RWPE2 (cell line): ENCODE data around the gene PLPP3.
A peak's percentile ranks its signal among the peaks of the same experiment; 100 is the strongest.

Source experiments
- ATAC-seq: fragments of 200-7000 bp; cut with Tn5 transposase; 3 replicates; pipeline ENCODE4 v1.9.1; 2021; ENCODE audit warnings: low read depth
- DNase-seq: peaks from one replicate; pipeline ENCODE4 v3.0.0-alpha.2; 2020; ENCODE audit warnings: low spot score
- H3K27ac ChIP-seq: fragments of 450-650 bp; 2 replicates; pipeline ENCODE4 v1.5.1; 2017; ENCODE audit warnings: mild to moderate bottlenecking; ENCODE audit not compliant: poor library complexity, severe bottlenecking
- H3K27me3 ChIP-seq: fragments of 250-450 bp; sonication (Bioruptor Pico); 2 replicates; pipeline ENCODE4 v1.5.1; 2021; ENCODE audit warnings: mild to moderate bottlenecking, moderate library complexity; ENCODE audit not compliant: insufficient read depth, poor library complexity, severe bottlenecking
- H3K36me3 ChIP-seq: fragments of 250-450 bp; sonication (Bioruptor Pico); 2 replicates; pipeline ENCODE4 v1.5.1; 2020; ENCODE audit warnings: low read depth, mild to moderate bottlenecking, moderate library complexity
- H3K4me1 ChIP-seq: fragments of 250-450 bp; sonication (Bioruptor Pico); 2 replicates; pipeline ENCODE4 v1.5.1; 2021; ENCODE audit warnings: mild to moderate bottlenecking, moderate library complexity; ENCODE audit not compliant: insufficient read depth, poor library complexity, severe bottlenecking
- H3K4me3 ChIP-seq: fragments of 250-450 bp; sonication (Bioruptor Pico); 2 replicates; pipeline ENCODE4 v1.5.1; 2021; ENCODE audit warnings: mild to moderate bottlenecking, moderate library complexity; ENCODE audit not compliant: severe bottlenecking
- H3K9me3 ChIP-seq: fragments of 250-450 bp; sonication (Bioruptor Pico); 2 replicates; pipeline ENCODE4 v1.5.1; 2021; ENCODE audit warnings: mild to moderate bottlenecking, moderate library complexity; ENCODE audit not compliant: severe bottlenecking
- TF ChIP-seq, protein P1 (sequence below): fragments of 450-650 bp; IDR thresholded peaks from one replicate; pipeline ENCODE4 v1.5.1; 2017; ENCODE audit warnings: mild to moderate bottlenecking, moderate library complexity; ENCODE audit not compliant: poor library complexity, severe bottlenecking

PLPP3 gene

DNA sequence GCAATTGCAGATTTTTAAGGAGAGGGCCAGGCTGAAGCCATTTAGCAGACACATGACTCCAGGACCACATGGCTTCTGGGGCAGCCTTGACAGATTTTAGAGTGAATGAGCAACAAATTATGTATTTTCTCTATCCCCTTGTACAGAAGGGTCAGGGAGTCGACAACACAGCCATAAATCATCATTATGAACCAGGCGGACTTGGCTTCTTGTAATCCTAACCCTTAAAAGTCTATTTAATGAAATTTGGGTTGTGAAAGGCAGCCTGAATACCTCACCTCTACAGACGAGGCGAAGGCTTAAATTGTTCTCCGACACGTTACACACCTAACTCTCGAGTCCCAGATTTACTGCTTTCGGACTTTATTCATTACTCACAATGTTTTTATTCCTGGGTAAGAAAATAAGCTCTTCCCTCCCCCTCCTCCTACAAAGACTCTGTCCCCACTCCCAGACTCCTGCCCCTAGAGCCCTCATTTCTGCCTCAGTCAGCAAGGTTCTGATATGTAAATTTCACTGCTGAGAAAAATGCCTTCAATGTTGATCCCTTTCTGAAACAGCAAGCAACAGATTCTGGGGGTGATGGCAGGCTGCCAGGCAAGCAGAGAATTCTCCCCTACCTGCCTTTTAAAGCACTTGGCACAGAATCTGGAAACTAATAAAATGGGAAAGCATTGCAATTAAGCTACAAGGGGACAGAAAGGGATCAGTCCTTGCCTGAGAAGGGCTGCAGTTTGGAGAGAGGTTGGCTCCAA is 51.6 kb downstream of the PLPP3 start:
- Histone ChIP-seq H3K36me3 (no peaks in the 10 kb centered on the region), H3K4me1 (peaks cover 3% of the 10 kb centered on the region), H3K4me3 (no peak overlapping the region), H3K27me3 (no peaks in the 10 kb centered on the region), H3K9me3 (no peaks in the 10 kb centered on the region), H3K27ac (no peak overlapping the region)
- DNase-seq = no peak
- TF ChIP-seq, protein P1, sequence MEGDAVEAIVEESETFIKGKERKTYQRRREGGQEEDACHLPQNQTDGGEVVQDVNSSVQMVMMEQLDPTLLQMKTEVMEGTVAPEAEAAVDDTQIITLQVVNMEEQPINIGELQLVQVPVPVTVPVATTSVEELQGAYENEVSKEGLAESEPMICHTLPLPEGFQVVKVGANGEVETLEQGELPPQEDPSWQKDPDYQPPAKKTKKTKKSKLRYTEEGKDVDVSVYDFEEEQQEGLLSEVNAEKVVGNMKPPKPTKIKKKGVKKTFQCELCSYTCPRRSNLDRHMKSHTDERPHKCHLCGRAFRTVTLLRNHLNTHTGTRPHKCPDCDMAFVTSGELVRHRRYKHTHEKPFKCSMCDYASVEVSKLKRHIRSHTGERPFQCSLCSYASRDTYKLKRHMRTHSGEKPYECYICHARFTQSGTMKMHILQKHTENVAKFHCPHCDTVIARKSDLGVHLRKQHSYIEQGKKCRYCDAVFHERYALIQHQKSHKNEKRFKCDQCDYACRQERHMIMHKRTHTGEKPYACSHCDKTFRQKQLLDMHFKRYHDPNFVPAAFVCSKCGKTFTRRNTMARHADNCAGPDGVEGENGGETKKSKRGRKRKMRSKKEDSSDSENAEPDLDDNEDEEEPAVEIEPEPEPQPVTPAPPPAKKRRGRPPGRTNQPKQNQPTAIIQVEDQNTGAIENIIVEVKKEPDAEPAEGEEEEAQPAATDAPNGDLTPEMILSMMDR = no peak
- no peak for ATAC-seq

DNA sequence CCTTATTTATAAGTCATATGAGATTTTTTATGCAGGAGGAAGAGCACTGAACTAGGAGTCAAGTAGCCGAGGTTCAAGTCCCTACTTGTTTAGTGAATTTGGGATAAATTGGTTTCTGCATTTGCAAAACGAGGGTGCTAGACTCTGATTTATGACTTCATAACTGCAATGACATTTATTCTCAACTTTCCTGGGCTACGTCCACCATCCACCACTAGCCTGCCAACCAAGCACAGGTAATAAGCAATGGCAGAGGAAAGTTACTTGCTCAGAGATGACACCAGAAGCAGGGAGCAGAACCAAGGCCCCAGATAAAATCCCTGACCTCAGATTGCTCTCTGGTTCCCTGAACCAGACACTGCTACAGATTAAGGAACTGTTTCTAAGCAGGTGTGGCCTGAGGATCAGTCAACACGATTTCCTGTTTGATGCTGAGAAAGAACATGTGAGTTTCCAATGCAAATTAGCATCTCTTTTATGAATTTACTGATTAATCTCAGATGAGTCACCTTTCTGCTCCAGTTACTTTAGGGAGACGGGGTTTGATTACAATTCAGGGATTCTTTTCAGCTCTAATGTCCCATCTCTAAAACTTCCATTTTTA is 52.7 kb downstream of the PLPP3 start:
- no peaks in the 10 kb centered on the region for H3K27me3 ChIP-seq
- no peaks in the 10 kb centered on the region for H3K9me3 ChIP-seq
- TF ChIP-seq, protein P1 = no peak
- H3K4me1 ChIP-seq = peaks cover 3% of the 10 kb centered on the region
- ATAC-seq (0 out of 3 replicates have a peak, but pooled peaks have one; percentile 17), DNase-seq (no peak)
- H3K36me3 ChIP-seq = no peaks in the 10 kb centered on the region
- H3K4me3 ChIP-seq = no peak overlapping the region
- H3K27ac ChIP-seq = no peak overlapping the region

DNA sequence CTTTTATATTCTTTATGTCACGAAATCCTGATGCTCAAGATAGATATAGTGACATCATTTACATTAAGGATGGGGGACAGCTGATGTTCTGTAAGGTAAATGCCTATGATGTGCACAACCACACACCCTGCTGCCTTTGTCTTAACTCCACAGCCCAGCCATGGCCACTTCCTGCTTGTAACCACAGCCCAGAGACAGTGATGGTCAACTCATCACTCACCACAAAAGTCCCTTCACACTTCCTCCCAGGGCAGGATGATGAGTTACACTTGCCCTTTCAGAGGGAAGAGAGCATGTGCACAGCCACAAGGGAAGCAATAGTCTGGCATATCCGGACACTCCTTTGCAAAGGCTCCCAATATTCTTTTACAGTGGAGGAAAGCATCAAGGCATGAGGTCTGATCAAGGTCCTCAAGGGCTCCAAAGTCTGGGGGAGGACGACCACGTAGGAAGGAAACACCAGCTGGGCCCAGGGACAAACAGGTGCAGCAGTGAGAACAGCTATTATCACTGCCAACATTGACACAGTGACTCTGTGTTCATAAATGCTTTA is 53.8 kb downstream of the PLPP3 start:
- TF ChIP-seq, protein P1 = no peak
- Histone ChIP-seq H3K27me3 (no peaks in the 10 kb centered on the region), H3K9me3 (no peaks in the 10 kb centered on the region), H3K4me1 (peaks cover 3% of the 10 kb centered on the region), H3K36me3 (no peaks in the 10 kb centered on the region), H3K4me3 (no peak overlapping the region), H3K27ac (no peak overlapping the region)
- DNase-seq = no peak
- ATAC-seq = peak; percentile 35; the same call in 2 of the 3 replicates

DNA sequence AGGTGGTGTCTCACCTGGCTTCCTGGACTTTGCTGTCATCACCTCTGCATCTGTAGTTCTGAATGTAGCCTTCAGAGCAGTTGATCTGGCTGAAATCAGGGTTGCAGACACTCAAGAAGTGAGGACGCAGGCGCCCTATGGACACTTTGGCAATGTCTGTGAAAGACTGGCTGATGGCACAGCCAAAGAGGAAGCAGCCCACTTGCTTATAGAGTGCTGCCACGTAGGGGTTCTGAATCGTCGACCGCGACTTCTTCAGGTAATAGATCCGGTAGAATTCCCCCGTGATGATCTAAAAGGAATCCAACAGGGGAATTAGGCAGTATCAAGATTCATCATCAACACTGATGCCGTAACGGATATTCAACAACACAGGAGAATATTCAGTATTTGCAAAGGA is 55.1 kb downstream of the PLPP3 start:
- TF ChIP-seq, protein P1 = no peak

DNA sequence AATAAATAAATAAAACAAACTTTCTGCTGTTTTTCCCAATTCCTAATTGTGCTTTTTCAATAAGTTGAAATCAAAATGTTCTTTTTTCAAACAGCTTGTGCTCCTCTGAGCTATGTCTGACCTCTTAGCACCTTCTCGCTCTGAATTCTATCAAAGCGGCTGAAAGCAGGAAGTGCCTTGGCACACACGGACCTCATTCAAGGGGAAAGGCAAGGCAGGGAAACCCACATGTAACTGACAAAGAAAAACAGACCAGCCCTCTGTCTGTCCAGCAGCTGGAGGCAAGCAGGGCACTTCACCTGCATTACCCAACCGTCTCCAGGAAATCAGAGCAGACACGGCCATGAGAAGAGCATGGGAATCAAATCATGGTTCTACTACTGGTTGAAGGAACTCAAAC is 56.7 kb downstream of the PLPP3 start:
- H3K4me1 ChIP-seq = peaks cover 4% of the 10 kb centered on the region
- no peaks in the 10 kb centered on the region for H3K36me3 ChIP-seq
- H3K27me3 ChIP-seq = no peaks in the 10 kb centered on the region
- no peaks in the 10 kb centered on the region for H3K9me3 ChIP-seq
- no peak overlapping the region for H3K27ac ChIP-seq
- ATAC-seq = no peak
- no peak overlapping the region for H3K4me3 ChIP-seq
- TF ChIP-seq, protein P1 = no peak
- DNase-seq = no peak

More for the DNA sequence above, 55.1 kb downstream of the PLPP3 start:
- Histone ChIP-seq H3K27ac (no peak overlapping the region), H3K9me3 (no peaks in the 10 kb centered on the region), H3K27me3 (no peaks in the 10 kb centered on the region), H3K4me3 (no peak overlapping the region), H3K36me3 (no peaks in the 10 kb centered on the region), H3K4me1 (peaks cover 3% of the 10 kb centered on the region)
- no peak for ATAC-seq
- DNase-seq = no peak
